Body of pancreas (tissue), 4 donors: ENCODE measurements around the gene MROH9.

Source experiments
- POLR2A ChIP-seq, 3 donors: fragments of 450-650 bp; IDR thresholded peaks; one replicate each; pipeline ENCODE4 v1.6.1; 2016; ENCODE audit warnings: antibody characterized with exemption in 3 of 3, mild to moderate bottlenecking in 2 of 3
- TF ChIP-seq, protein P1 (sequence below), 7 experiments: fragments of 450-650 bp in 4 of 7; fragments of 200-600 bp in 3 of 7; sonication (generic) in 3 of 7; IDR thresholded peaks; one replicate each; pipeline ENCODE4 v1.5.1; 2016 to 2019; ENCODE audit warnings: antibody characterized with exemption in 7 of 7

- TF ChIP-seq, protein P1, sequence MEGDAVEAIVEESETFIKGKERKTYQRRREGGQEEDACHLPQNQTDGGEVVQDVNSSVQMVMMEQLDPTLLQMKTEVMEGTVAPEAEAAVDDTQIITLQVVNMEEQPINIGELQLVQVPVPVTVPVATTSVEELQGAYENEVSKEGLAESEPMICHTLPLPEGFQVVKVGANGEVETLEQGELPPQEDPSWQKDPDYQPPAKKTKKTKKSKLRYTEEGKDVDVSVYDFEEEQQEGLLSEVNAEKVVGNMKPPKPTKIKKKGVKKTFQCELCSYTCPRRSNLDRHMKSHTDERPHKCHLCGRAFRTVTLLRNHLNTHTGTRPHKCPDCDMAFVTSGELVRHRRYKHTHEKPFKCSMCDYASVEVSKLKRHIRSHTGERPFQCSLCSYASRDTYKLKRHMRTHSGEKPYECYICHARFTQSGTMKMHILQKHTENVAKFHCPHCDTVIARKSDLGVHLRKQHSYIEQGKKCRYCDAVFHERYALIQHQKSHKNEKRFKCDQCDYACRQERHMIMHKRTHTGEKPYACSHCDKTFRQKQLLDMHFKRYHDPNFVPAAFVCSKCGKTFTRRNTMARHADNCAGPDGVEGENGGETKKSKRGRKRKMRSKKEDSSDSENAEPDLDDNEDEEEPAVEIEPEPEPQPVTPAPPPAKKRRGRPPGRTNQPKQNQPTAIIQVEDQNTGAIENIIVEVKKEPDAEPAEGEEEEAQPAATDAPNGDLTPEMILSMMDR (IDR thresholded peaks at IDR 0.05) = no peak
- TF ChIP-seq POLR2A (IDR thresholded peaks at IDR 0.05) = no peak
Measured at GRCh38 chr1:170970256-170970655, 34.9 kb downstream of the MROH9 start.
